Measurements from ENCODE around the gene ADGRB2.

The ADGRB2 gene

GRCh38 chr1:31782421-31783410 is 18.6 kb upstream of the ADGRB2 start:
- DNase-seq = no peak

- no peak for DNase-seq
Measured at GRCh38 chr1:31781756-31782371, 17.7 kb upstream of the ADGRB2 start.

DNA sequence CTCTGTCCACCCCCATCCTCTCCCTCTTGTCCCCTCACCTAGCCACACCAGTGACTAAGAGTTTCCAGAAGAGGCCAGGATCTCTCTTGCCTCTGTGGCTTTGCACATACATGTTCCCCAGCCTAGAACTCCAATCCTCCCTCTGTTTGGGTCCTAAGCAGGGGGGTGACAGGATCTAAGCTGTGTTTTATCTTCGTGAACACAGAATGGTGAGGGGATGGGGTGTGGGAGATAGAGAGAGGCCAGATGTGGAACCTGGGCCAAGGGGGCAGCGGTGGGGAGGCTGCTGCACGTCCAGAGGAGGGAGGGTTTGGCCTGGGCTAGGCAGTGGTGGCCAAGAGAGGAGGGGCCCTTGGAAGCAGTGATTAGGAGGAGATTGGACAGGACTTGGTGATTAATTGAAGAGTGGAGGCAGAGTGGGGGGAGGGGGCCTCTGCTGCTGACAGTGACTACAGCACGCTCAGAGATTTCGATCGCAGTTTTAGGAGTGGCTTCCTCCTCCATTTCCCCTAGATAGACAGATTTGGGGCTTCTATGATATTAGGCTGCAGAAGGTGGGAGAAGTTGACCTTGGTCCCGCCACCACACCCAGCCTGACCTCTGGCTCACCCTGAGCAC is 17.1 kb upstream of the ADGRB2 start:
- DNase-seq = no peak

DNA sequence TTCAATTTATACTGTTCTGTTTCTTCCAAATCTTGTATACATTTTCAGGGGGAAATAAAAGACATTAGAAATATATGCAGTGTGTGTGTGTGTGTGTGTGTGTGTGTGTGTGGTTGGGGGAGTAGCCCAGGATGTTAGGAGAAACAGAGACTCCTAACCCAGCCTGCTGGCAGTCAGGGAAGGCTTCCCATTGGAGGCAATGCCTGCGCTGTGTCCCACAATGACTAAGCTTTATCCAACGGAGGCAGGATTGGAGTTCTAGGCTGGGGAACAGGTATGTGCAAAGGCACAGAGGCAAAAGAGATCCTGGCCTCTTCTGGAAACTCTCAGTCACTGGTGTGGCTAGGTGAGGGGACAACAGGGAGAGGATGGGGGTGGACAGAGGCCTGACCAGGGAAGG is 16.5 kb upstream of the ADGRB2 start:
- no peak for DNase-seq

DNA sequence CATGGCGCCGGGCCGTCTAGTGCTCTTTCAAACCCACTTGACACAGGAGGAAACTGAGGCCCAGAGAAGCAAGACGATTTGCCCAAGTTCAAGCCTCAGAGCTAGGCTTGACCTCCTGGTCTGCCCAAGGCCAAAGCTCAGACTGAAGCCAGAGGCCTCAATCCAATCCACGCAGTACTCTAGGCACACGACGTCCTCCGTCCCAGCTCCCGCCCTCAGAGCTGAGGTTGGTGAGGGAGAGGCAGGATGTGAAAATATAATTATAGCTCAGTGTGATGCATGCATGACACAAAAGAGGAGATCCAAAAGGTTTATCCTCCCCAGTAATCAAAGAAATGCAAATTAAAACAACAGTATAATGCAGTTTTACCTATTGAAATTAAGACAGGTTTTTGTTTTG is 15.5 kb upstream of the ADGRB2 start:
- no peak for DNase-seq

DNA sequence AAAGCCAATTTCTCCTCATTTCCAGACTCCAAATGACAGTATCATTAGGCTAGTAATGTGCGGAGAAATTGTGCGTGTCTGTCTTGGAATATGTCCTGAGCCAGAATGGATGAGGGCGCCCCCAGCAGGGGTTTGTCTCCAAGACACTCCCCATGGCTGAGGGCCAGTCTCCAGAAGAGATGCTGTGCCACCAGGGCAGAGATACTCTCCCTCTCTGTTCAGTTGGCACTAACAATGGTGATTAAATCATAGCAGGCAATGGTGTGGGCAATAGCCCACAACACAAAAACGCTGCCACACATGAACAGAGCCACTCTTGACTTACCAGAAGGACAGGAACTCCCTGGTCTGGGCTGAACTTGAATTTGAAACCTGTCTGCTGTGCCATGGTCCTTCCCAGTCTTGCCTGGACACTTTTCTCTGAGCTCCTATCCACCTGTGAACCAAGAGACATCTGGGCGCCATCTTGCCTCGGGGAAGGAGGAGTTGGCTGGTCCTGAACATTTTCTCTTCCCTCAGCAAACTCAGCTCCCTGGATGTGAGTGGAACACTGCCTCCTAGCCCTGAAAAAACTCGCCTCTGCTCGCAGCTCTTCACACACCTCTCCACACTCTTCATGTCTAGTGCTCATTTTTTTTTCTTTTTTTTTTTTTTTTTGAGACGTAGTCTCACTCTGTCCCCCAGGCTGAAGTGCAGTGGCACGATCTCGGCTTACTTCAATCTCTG is 14.8 kb upstream of the ADGRB2 start:
- no peak for DNase-seq

DNA sequence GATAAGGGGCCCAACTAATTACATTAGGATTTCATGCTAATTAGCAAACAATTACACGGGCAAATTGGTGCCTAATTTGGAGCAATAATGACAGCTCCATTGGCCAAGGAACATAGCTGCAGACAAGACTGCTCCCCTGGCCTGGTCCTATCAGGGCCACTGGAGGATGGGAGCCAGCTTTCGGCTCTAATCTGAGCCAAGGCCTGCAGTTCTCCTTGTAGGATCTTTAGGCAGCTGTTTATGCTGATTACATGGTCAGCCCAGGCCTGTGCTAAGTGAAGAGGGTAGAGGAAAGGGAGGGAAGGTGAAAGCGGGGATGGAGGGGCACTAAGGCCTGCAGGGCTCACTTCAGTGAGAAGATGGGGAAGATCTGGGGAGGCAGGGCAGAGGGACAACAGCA is 12.4 kb upstream of the ADGRB2 start:
- no peak for DNase-seq

DNA sequence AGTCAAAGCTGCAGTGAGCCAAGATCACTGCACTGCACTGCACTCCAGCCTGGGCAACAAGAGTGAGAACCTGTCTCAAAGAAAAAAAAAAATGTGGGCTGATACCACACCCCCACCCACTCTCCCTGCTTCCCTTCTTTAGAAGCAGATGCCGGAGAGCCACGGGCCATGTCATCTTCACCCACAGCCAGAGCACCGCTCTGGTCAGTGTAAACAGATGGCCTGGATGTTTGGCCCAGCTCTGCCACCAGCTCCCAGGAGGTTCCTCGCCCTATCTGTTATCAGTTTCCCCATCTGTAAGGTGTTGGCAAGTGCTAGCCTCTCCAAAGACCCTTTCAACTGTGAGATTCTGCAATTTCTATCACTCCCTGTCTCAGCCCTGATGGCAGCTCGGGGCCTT is 11.9 kb upstream of the ADGRB2 start:
- DNase-seq = no peak

DNA sequence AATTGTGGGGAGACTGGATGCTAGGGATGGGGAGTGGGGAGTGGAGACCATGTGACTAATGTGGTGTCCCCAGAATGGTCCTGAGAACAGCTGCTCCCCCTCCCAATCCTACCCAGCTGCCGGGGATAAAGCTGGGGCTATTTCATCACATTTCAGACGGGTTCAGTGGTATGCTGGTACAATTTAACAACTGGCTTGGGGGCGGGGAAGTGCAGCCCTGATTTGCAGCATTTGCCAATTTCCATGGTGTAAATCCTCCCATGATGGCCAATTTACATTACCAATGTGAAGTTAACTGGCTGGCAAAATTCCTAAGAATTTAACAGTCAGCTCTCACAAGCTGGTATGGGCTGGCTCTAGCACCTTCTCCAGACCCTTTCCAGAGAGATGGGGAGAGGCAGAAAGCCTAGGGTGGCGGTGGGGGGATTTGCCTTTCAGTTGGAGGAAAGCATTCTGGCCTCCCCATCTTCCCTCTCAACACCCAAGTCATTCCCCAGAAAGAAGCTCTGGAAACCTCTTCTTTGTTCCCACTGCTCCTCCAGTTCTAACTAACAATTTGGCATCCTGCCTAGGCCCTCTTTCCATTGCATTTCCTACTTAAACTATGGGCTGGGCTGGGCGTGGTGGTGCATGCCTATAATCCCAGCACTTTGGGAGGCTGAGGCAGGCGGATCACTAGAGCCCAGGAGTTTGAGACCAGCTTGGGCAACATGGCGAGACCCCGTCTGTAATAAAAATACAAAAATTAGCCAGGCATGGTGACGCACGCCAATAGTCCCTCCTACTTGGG is 11.3 kb upstream of the ADGRB2 start:
- no peak for DNase-seq

- no peak for DNase-seq
Measured at GRCh38 chr1:31774495-31774894, 10.4 kb upstream of the ADGRB2 start.

GRCh38 chr1:31773861-31774260 is 9.7 kb upstream of the ADGRB2 start:
- no peak for DNase-seq

DNA sequence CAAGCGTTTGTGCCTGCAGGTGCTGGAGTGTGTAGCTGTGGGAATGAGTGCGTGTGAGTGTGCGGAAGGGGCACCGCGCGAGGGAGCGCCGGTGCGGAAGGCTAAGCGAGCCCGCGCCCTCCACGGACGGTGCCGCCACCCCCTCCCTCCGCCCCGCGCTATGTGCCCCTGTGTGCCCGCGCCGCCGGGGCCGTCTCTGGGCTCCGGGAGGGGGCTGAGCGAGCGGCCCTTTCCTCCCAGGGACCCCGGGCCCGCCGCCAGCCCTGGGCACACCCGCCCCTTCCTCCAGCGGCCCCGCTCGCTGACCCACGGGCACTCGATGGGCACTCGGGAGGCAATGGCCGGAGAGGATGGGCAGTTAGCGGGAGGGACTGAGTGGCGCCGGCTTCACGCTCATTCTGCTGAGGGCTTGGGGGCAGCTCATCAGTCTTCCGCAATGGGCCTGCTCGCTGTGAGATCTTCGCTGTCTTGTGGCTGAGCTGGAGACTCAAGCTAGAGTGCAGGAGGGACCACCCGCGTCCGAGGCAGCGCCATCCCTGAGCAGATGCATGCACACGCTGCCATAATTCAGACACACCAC is 8.6 kb upstream of the ADGRB2 start:
- no peak for DNase-seq

- DNase-seq = peak; percentile 23
Measured at GRCh38 chr1:31771891-31772668, 7.9 kb upstream of the ADGRB2 start.

GRCh38 chr1:31769720-31770390 is 5.7 kb upstream of the ADGRB2 start:
- no peak for DNase-seq

GRCh38 chr1:31768939-31769704 is 5.0 kb upstream of the ADGRB2 start:
- no peak for DNase-seq

DNA sequence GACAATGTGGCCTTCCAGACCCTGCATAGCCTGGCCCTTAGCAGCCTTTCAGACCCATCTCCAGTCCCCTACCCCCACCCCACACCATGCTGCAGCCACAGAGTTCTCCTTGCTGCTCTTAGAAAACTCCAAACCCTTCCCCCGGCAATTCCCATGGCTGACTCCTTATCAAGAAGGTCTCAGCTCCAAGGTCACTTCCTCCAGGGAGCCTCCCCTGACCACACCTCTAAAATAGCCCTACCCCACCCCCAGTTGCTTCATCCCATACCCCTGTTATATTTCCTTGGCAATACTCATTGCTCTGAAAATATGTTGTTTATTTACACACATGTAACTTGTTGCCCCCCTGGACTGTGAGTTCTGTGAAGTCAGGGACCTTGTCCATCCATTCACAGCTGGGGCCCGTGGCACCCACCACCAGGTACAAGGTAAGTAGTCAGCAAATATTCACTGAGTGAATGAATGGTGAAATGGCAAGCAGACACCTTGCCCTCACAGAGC is 4.3 kb upstream of the ADGRB2 start:
- DNase-seq = no peak

GRCh38 chr1:31767225-31767624 is 3.1 kb upstream of the ADGRB2 start:
- no peak for DNase-seq

DNA sequence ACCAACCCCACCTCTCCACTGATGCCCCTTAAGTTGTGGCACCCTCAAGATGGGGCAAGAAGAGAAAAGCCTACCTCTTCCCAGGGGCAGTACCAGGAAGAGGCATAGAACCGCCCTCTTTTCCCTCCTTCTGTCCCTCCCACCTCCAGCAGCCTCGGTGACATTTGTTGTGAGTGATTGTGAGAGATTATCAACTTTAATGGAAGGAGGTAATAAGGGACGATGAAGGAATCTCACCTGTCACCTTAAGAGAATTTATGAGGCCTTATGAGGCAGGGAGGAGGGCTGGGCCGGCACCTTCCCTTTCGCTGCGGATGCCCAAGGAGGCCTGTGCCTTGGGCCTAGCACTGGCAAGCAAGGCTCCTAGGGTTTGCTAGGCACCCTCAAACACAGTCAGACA is 1.4 kb upstream of the ADGRB2 start:
- no peak for DNase-seq

- no peak for DNase-seq
Measured at GRCh38 chr1:31765041-31765467, 914 bp upstream of the ADGRB2 start.
